GM12874 (cell line): Measurements from ENCODE around the gene ZNF211.

Experiments used
- CTCF ChIP-seq: IDR thresholded peaks from 2 replicates; pipeline ENCODE4 v1.5.1; 2011; ENCODE audit warnings: low read depth, mild to moderate bottlenecking, control low read depth, low read length, moderate library complexity; ENCODE audit not compliant: insufficient read depth

ZNF211 gene

GRCh38 chr19:57656346-57656745, 23.4 kb downstream of the ZNF211 start:
- no peak for TF ChIP-seq CTCF

- TF ChIP-seq CTCF = no peak
Observed at GRCh38 chr19:57664269-57665127, 31.5 kb downstream of the ZNF211 start.

- TF ChIP-seq CTCF = no peak
Observed at GRCh38 chr19:57665261-57665806, 32.4 kb downstream of the ZNF211 start.

GRCh38 chr19:57667228-57667627, 34.3 kb downstream of the ZNF211 start:
- no peak for TF ChIP-seq CTCF

- TF ChIP-seq CTCF = no peak
Observed at GRCh38 chr19:57668635-57669034, 35.7 kb downstream of the ZNF211 start, which contains the start of gene ZSCAN4. TSS of gene ZSCAN4 (plus strand) at chr19:57668935. CDS start at chr19:57676146, 7,211 bp downstream.

- TF ChIP-seq CTCF = no peak
Observed at GRCh38 chr19:57671124-57671895, 38.3 kb downstream of the ZNF211 start.

GRCh38 chr19:57672466-57672865, 39.5 kb downstream of the ZNF211 start:
- TF ChIP-seq CTCF = no peak
